ENCODE measurements around the gene PAIP2.
"Not testable (repeated sequence)": the region's sequence is repeated elsewhere in the genome, so short reads cannot be mapped to it uniquely, and the experiment has no call there.

Gene PAIP2

DNA sequence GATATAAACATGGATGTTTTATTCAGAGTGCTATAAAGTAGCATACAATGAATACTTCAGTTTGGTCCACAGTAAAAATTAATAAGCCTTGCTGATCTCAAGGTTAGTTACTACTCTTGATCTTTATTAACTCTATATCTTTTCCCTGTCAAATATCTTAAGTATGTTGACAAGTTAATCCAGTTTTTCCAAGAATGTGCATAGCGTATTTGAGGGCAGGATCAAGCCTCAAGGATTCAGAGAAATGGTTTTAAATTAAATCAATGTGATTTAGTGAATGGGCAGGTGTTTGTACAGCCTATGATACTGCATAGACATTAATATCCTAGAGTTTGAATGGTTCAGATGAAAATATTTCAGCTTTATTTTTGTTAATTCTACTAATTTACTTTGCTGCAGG is 27.4 kb upstream of the PAIP2 start:
- DNase-seq: no peak

- DNase-seq: no peak
Measured at GRCh38 chr5:139315056-139315615, 26.5 kb upstream of the PAIP2 start.

DNA sequence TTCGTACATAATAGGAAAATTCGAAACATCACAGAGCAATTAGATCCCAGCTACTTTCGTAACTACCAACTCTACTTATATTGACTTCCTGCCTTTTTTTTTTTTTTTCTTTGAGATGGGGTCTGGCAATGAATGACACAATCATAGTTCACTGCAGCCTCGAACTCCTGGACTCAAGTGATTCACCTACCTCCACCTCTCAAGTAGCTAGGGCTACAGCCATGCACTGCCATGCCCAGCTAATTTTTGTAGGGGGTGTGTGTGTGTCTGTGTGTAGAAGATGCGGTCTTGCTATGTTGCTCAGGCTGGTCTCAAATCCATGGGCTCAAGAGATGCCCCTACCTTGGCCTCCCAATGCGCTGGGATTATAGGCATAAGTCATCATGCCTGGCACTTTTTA is 5.8 kb upstream of the PAIP2 start:
- no peak for DNase-seq

GRCh38 chr5:139340051-139340450 is 1.6 kb upstream of the PAIP2 start:
- no peak for DNase-seq

GRCh38 chr5:139341187-139341688 is 416 bp upstream of the PAIP2 start:
- DNase-seq: peak in 1 of 56 donors; percentile 34

- no peak for DNase-seq
Measured at GRCh38 chr5:139342423-139342723, 719 bp downstream of the PAIP2 start.

GRCh38 chr5:139343476-139343875 is 1.8 kb downstream of the PAIP2 start:
- DNase-seq: no peak

DNA sequence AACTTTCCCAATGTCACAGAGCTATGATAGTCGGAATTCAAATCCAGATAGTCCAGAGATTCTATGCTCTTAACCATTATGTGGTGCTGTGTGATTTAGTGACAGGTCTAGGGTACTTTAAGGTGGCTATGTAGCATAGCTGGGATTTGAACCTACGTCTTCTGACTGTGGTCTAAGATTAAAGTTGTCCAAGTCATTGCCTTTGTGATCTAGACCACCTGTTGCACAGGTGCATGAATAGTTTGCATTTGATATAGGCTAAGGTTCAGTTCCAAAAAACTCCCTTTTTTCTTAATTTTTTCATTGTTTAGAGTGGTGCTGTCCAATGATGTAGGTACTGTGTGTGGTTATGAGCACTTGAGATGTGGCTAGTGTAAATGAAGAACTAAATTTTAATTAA is 2.5 kb downstream of the PAIP2 start:
- no peak for DNase-seq

DNA sequence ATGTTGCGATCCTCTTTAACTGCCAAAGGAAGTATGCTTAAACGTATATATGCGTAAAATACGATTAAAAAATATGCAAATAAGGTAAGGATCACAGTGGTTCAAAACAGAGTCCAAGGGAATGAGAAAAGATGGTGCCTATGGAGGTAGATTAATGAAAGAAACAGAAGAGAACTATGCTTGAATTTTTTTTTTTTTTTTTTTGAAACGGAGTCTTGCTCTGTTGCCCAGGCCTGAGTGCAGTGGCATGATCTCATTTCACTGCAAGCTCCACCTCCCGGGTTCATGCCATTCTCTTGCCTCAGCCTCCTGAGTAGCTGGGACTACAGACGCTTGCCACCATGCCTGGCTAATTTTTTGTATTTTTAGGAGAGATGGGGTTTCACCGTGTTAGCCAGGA is 3.8 kb downstream of the PAIP2 start:
- not testable (repeated sequence) for DNase-seq

GRCh38 chr5:139347863-139348262 is 6.2 kb downstream of the PAIP2 start:
- DNase-seq: not testable (repeated sequence)

- DNase-seq: no peak
Measured at GRCh38 chr5:139354186-139354585, 12.5 kb downstream of the PAIP2 start.

DNA sequence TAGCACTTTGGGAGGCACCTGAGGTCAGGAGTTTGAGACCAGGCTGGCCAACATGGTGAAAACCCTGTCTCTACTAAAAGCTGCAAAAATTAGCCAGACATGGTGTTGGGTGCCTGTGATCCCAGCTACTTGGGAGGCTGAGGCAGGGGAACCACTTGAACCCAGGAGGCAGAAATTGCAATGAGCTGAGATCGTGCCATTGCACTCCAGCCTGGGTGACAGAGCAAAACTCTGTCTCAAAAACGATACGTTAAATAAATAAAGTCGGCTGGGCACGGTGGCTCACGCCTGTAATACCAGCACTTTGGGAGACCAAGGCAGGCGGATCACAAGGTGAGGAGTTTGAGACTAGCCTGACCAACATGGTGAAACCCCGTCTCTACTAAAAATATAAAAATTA is 14.2 kb downstream of the PAIP2 start:
- DNase-seq: not testable (repeated sequence)

GRCh38 chr5:139358064-139358463 is 16.4 kb downstream of the PAIP2 start:
- no peak for DNase-seq

DNA sequence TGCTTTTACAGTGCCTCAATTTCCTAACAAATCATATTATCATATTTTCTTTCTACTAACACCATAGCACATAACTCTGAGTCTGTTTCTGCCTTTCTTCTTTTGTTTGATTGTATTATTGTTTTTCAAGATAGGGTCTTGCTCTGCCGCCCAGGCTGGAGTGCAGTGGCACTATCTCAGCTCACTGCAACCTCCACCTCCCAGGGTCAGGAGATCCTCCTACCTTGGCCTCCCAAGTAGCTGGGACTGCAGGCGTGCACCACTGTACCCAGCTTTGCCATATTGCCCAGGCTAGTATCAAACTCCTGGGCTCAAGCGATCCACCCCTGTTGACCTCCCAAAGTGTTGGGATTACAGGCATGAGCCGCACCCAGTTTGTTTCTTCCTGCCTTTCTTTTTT is 18.7 kb downstream of the PAIP2 start:
- DNase-seq: no peak

- DNase-seq: no peak
Measured at GRCh38 chr5:139361835-139362429, 20.3 kb downstream of the PAIP2 start.

DNA sequence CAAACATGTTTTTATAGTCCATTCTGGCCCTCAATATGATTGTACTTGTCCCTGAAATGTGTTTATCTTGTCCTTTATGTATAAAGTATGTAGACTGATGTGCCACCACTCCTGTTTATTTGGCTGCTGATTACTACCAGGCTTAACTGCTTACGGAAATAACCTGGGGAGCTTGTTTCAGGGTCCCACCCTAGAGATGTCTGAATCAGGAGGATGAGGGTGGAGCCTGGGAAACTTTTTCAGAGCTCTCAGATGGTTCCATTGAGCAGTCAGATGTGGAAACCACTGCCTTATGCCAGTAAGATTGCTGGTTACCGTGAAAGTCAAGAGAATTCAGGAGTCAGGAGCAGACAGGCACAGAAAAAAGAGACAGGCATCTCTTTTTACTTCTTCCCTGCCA is 22.3 kb downstream of the PAIP2 start:
- DNase-seq: no peak

DNA sequence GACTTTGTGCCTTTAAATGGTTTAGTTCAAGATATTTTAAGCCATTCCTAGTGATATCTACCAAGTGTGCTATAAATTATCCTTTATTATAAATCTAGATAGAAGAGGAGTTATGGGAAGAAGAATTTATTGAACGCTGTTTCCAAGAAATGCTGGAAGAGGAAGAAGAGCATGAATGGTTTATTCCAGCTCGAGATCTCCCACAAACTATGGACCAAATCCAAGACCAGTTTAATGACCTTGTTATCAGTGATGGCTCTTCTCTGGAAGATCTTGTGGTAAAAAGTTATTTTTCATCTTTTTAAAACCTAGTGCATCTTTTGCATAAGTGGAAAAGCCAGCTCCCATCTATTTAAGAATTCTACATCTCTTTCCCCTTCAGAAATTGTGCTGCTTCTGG is 22.8 kb downstream of the PAIP2 start:
- no peak for DNase-seq

- no peak for DNase-seq
Measured at GRCh38 chr5:139368613-139369012, 27.0 kb downstream of the PAIP2 start.

- no peak for DNase-seq
Measured at GRCh38 chr5:139369181-139369580, 27.5 kb downstream of the PAIP2 start.

GRCh38 chr5:139371482-139372435 is 30.1 kb downstream of the PAIP2 start:
- no peak for DNase-seq

DNA sequence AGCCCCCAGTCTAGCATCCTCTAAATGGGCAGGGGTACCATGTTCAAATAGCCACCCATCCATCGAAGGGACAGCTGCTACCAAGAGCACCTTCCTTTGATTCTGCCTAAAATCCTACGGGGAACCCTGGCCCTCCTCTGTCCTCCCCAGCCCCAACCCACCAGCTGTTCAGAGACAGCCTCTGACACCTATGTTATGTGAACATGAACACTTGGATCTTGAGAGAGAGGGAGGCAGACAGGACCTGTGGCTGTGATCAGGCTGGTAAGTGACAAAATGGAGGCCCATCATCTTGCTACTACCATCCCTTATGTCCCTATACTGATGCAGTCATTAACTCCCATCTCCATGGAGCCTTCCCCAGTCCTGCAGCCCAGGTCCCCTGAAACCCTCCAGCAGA is 33.3 kb downstream of the PAIP2 start:
- no peak for DNase-seq

- no peak for DNase-seq
Measured at GRCh38 chr5:139376364-139376763, 34.7 kb downstream of the PAIP2 start.

- no peak for DNase-seq
Measured at GRCh38 chr5:139377226-139377625, 35.6 kb downstream of the PAIP2 start.
